Measurements from ENCODE around the gene CCDC91. TPM values are rescaled to one million over a fixed set of nuclear protein-coding genes. Genes with fewer than 3 reads are reported as not detected.

CCDC91 gene
- total RNA-seq, 1 experiment from 2014 or later = 26.8 TPM

GRCh38 chr12:28413460-28414109, 223.3 kb downstream of the CCDC91 start:
- Histone ChIP-seq H3K36me3 (ENCODE audit: insufficient read depth, low read length, poor library complexity, severe bottlenecking) (no peaks in the 10 kb centered on the region), H3K27me3 (replicated peaks; ENCODE audit: insufficient read depth, low read depth, low read length, poor library complexity) (no peaks in the 10 kb centered on the region), H3K9me3 (ENCODE audit: low read depth, low read length, poor library complexity, severe bottlenecking) (no peaks in the 10 kb centered on the region), H3K4me1 (ENCODE audit: insufficient read depth, low read length, poor library complexity, severe bottlenecking) (no peaks in the 10 kb centered on the region), H3K27ac (ENCODE audit: low read depth, low read length, poor library complexity, severe bottlenecking) (no peak overlapping the region), H3K4me3 (ENCODE audit: low read depth, low read length, poor library complexity, severe bottlenecking) (no peak overlapping the region)
- intact Hi-C loops (cut with micrococcal nuclease; ENCODE audit: unreplicated experiment) = no loop called here
- DNase-seq (ENCODE audit: low spot score) = no peak
- POLR2A ChIA-PET (ENCODE audit: low non-redundant PET) = no interaction called here
- CTCF ChIA-PET = no interaction called here
- TF ChIP-seq EZH2 (IDR thresholded peaks at IDR 0.05; ENCODE audit: borderline replicate concordance, low read depth, low read length, poor library complexity, severe bottlenecking) (no peak), CTCF (conservative IDR thresholded peaks at IDR 0.05; ENCODE audit: low read depth, low read length) (no peak)
- BruUV-seq (replicated peaks) = no TSS peak

- ChIA-PET CTCF (no interaction called here), POLR2A (ENCODE audit: low non-redundant PET) (no interaction called here)
- DNase-seq (ENCODE audit: low spot score) = no peak
Observed at GRCh38 chr12:28415755-28416154, 225.5 kb downstream of the CCDC91 start.

GRCh38 chr12:28421374-28421773, 231.1 kb downstream of the CCDC91 start:
- no peaks in the 10 kb centered on the region for H3K27me3 ChIP-seq (replicated peaks; ENCODE audit: insufficient read depth, low read depth, low read length, poor library complexity)
- H3K4me3 ChIP-seq (ENCODE audit: low read depth, low read length, poor library complexity, severe bottlenecking) = no peak overlapping the region
- no peaks in the 10 kb centered on the region for H3K36me3 ChIP-seq (ENCODE audit: insufficient read depth, low read length, poor library complexity, severe bottlenecking)
- ChIA-PET POLR2A (ENCODE audit: low non-redundant PET) (no interaction called here), CTCF (no interaction called here)
- no TSS peak for BruUV-seq (replicated peaks)
- H3K27ac ChIP-seq (ENCODE audit: low read depth, low read length, poor library complexity, severe bottlenecking) = no peak overlapping the region
- no peak for DNase-seq (ENCODE audit: low spot score)
- H3K9me3 ChIP-seq (ENCODE audit: low read depth, low read length, poor library complexity, severe bottlenecking) = no peaks in the 10 kb centered on the region
- intact Hi-C loops (cut with micrococcal nuclease; ENCODE audit: unreplicated experiment) = no loop called here
- TF ChIP-seq CTCF (conservative IDR thresholded peaks at IDR 0.05; ENCODE audit: low read depth, low read length) (no peak), EZH2 (IDR thresholded peaks at IDR 0.05; ENCODE audit: borderline replicate concordance, low read depth, low read length, poor library complexity, severe bottlenecking) (no peak)
- H3K4me1 ChIP-seq (ENCODE audit: insufficient read depth, low read length, poor library complexity, severe bottlenecking) = no peaks in the 10 kb centered on the region

More at GRCh38 chr12:28415755-28416154, 225.5 kb downstream of the CCDC91 start:
- TF ChIP-seq EZH2 (IDR thresholded peaks at IDR 0.05; ENCODE audit: borderline replicate concordance, low read depth, low read length, poor library complexity, severe bottlenecking) (no peak), CTCF (conservative IDR thresholded peaks at IDR 0.05; ENCODE audit: low read depth, low read length) (no peak)
- no peak overlapping the region for H3K27ac ChIP-seq (ENCODE audit: low read depth, low read length, poor library complexity, severe bottlenecking)
- no TSS peak for BruUV-seq (replicated peaks)
- no peaks in the 10 kb centered on the region for H3K4me1 ChIP-seq (ENCODE audit: insufficient read depth, low read length, poor library complexity, severe bottlenecking)
- H3K27me3 ChIP-seq (replicated peaks; ENCODE audit: insufficient read depth, low read depth, low read length, poor library complexity) = no peaks in the 10 kb centered on the region
- no peaks in the 10 kb centered on the region for H3K36me3 ChIP-seq (ENCODE audit: insufficient read depth, low read length, poor library complexity, severe bottlenecking)
- H3K9me3 ChIP-seq (ENCODE audit: low read depth, low read length, poor library complexity, severe bottlenecking) = no peaks in the 10 kb centered on the region
- H3K4me3 ChIP-seq (ENCODE audit: low read depth, low read length, poor library complexity, severe bottlenecking) = no peak overlapping the region
- intact Hi-C loops (cut with micrococcal nuclease; ENCODE audit: unreplicated experiment) = no loop called here

Data from A673 (cell line).